ENCODE data around the gene COL9A2. TPM values are rescaled to one million over a fixed set of nuclear protein-coding genes. Genes with fewer than 3 reads are reported as not detected.

Gene COL9A2
- polyA plus RNA-seq, 2 of the 4 experiments (the other 2 are of a cell fraction), result 0.12 to 0.16 TPM

DNA sequence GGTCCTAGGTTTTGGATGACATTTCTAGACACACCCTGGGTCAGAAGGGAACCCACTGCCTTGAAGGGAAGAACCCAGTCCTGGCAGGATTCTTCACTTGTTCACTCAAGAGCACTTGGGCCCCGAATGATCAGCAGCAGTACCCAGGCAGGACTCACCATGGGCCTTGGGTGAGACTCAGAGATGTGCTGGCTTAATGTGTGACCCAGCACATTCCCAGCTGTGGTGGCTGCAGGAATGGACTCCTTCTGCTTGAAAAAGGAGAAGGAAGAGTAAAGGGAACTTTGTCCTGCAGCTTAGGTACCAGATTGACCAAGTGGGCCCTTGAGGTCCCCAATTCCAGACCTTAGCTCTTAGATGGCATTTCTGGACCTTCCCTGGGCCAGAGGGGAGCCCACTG is 44.1 kb upstream of the COL9A2 start:
- CTCF ChIA-PET, result interaction anchor here (1.6 kb wide), 1 partner anchor 23 kb away, joined by 4 read pairs; no protein-coding TSS in a partner anchor
- no peak for DNase-seq (ENCODE audit: low read depth in 1 of 2, low spot score in 1 of 2)
- Histone ChIP-seq H3K4me2 (no peak overlapping the region), H3K9me3 (peaks cover 20% of the 10 kb centered on the region; the same call in 2 of the 3 replicates), H3K27ac (no peak overlapping the region), H3K4me1 (no peaks in the 10 kb centered on the region), H3K4me3 (no peak overlapping the region)
- POLR2A ChIA-PET, result no interaction called here
- 0% methylated on average over 1 of the region's 1 CpG for WGBS (ENCODE audit: missing lambda C conversion rate)
- TF ChIP-seq RARB (CRISPR knock-in tag; IDR thresholded peaks at IDR 0.05) (no peak), POLR2A (IDR thresholded peaks at IDR 0.05; ENCODE audit: low read length) (no peak), RNF2 (IDR thresholded peaks at IDR 0.05; ENCODE audit: borderline replicate concordance, low read depth) (no peak), POLR2AphosphoS2 (conservative IDR thresholded peaks at IDR 0.05; ENCODE audit: low read length) (no peak), EP300 (IDR thresholded peaks at IDR 0.05) (no peak), JUNB (IDR thresholded peaks at IDR 0.05) (no peak), EHF (CRISPR knock-in tag; IDR thresholded peaks at IDR 0.05) (no peak), RAD21 (conservative IDR thresholded peaks at IDR 0.05 in 1 of 2, IDR thresholded peaks at IDR 0.05 in 1 of 2) (no peak), PHF8 (IDR thresholded peaks at IDR 0.05; ENCODE audit: borderline replicate concordance, low read depth) (no peak), CBX2 (IDR thresholded peaks at IDR 0.05; ENCODE audit: borderline replicate concordance, low read depth) (no peak), MYC (IDR thresholded peaks at IDR 0.05; ENCODE audit: borderline replicate concordance, low read length) (no peak), FOXS1 (CRISPR knock-in tag; IDR thresholded peaks at IDR 0.05) (no peak), KDM5A (IDR thresholded peaks at IDR 0.05) (no peak), NPAS2 (CRISPR knock-in tag; IDR thresholded peaks at IDR 0.05; ENCODE audit: borderline replicate concordance) (no peak), HOXB5 (CRISPR knock-in tag; IDR thresholded peaks at IDR 0.05) (no peak), RCOR1 (IDR thresholded peaks at IDR 0.05; ENCODE audit: low read depth, low read length) (no peak), ZSCAN20 (CRISPR knock-in tag; IDR thresholded peaks at IDR 0.05) (no peak)
- TF ChIP-seq, protein P1, sequence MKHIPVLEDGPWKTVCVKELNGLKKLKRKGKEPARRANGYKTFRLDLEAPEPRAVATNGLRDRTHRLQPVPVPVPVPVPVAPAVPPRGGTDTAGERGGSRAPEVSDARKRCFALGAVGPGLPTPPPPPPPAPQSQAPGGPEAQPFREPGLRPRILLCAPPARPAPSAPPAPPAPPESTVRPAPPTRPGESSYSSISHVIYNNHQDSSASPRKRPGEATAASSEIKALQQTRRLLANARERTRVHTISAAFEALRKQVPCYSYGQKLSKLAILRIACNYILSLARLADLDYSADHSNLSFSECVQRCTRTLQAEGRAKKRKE (CRISPR knock-in tag; IDR thresholded peaks at IDR 0.05; ENCODE audit: low read depth), result no peak
- ATAC-seq, result no peak
- FAIRE-seq, result no peak

DNA sequence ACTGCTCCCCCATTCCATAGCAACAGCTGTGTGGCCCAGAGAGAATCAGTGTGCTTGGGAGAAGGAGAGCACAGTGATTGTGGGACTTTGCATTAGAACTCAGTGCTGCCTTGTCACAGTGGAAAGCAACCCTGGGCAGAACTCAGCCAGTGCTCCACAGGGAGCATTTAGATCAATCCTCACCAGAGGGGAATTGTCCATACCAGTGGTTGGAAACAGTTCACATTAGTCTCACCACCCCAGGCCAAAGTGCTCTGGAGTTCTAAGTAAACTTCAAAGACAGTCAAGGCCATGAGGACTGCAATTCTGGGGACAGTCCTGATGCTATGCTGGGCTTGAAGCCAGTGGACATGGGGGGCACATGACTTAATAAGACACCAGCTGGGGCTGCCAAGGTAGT is 43.5 kb upstream of the COL9A2 start:
- DNase-seq (ENCODE audit: low read depth in 1 of 2, low spot score in 1 of 2) (no peak), ATAC-seq (no peak), FAIRE-seq (no peak)
- ChIA-PET CTCF (no interaction called here), POLR2A (no interaction called here)
- Histone ChIP-seq H3K4me1 (no peaks in the 10 kb centered on the region), H3K27ac (no peak overlapping the region), H3K4me2 (no peak overlapping the region), H3K9me3 (peaks cover 20% of the 10 kb centered on the region; the same call in 2 of the 3 replicates), H3K4me3 (no peak overlapping the region)
- TF ChIP-seq RARB (CRISPR knock-in tag; IDR thresholded peaks at IDR 0.05) (no peak), MAZ (IDR thresholded peaks at IDR 0.05; ENCODE audit: borderline replicate concordance, low read depth, low read length) (no peak), RCOR1 (IDR thresholded peaks at IDR 0.05; ENCODE audit: low read depth, low read length) (no peak), MYC (IDR thresholded peaks at IDR 0.05; ENCODE audit: borderline replicate concordance, low read length) (no peak), ZFP36 (IDR thresholded peaks at IDR 0.05; ENCODE audit: borderline replicate concordance, partially characterized antibody) (no peak), EP300 (IDR thresholded peaks at IDR 0.05) (no peak), RNF2 (IDR thresholded peaks at IDR 0.05; ENCODE audit: borderline replicate concordance, low read depth) (no peak), SREBF2 (IDR thresholded peaks at IDR 0.05) (no peak), HDAC2 (IDR thresholded peaks at IDR 0.05) (no peak), CHD2 (IDR thresholded peaks at IDR 0.05; ENCODE audit: low read length, partially characterized antibody) (no peak), NPAS2 (CRISPR knock-in tag; IDR thresholded peaks at IDR 0.05; ENCODE audit: borderline replicate concordance) (no peak), ESRRA (IDR thresholded peaks at IDR 0.05; ENCODE audit: borderline replicate concordance, low read length) (no peak), TFCP2L1 (CRISPR knock-in tag; IDR thresholded peaks at IDR 0.05) (no peak)
- TF ChIP-seq, protein P2, sequence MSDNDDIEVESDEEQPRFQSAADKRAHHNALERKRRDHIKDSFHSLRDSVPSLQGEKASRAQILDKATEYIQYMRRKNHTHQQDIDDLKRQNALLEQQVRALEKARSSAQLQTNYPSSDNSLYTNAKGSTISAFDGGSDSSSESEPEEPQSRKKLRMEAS (IDR thresholded peaks at IDR 0.05), result no peak
- TF ChIP-seq, protein P3, sequence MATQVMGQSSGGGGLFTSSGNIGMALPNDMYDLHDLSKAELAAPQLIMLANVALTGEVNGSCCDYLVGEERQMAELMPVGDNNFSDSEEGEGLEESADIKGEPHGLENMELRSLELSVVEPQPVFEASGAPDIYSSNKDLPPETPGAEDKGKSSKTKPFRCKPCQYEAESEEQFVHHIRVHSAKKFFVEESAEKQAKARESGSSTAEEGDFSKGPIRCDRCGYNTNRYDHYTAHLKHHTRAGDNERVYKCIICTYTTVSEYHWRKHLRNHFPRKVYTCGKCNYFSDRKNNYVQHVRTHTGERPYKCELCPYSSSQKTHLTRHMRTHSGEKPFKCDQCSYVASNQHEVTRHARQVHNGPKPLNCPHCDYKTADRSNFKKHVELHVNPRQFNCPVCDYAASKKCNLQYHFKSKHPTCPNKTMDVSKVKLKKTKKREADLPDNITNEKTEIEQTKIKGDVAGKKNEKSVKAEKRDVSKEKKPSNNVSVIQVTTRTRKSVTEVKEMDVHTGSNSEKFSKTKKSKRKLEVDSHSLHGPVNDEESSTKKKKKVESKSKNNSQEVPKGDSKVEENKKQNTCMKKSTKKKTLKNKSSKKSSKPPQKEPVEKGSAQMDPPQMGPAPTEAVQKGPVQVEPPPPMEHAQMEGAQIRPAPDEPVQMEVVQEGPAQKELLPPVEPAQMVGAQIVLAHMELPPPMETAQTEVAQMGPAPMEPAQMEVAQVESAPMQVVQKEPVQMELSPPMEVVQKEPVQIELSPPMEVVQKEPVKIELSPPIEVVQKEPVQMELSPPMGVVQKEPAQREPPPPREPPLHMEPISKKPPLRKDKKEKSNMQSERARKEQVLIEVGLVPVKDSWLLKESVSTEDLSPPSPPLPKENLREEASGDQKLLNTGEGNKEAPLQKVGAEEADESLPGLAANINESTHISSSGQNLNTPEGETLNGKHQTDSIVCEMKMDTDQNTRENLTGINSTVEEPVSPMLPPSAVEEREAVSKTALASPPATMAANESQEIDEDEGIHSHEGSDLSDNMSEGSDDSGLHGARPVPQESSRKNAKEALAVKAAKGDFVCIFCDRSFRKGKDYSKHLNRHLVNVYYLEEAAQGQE (IDR thresholded peaks at IDR 0.05), result no peak
- TF ChIP-seq, protein P4, sequence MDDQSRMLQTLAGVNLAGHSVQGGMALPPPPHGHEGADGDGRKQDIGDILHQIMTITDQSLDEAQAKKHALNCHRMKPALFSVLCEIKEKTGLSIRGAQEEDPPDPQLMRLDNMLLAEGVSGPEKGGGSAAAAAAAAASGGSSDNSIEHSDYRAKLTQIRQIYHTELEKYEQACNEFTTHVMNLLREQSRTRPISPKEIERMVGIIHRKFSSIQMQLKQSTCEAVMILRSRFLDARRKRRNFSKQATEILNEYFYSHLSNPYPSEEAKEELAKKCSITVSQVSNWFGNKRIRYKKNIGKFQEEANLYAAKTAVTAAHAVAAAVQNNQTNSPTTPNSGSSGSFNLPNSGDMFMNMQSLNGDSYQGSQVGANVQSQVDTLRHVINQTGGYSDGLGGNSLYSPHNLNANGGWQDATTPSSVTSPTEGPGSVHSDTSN (IDR thresholded peaks at IDR 0.05), result no peak
- TF ChIP-seq, protein P5, sequence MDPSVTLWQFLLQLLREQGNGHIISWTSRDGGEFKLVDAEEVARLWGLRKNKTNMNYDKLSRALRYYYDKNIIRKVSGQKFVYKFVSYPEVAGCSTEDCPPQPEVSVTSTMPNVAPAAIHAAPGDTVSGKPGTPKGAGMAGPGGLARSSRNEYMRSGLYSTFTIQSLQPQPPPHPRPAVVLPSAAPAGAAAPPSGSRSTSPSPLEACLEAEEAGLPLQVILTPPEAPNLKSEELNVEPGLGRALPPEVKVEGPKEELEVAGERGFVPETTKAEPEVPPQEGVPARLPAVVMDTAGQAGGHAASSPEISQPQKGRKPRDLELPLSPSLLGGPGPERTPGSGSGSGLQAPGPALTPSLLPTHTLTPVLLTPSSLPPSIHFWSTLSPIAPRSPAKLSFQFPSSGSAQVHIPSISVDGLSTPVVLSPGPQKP (IDR thresholded peaks at IDR 0.05; ENCODE audit: low read depth, low read length), result no peak
- TF ChIP-seq, protein P6, sequence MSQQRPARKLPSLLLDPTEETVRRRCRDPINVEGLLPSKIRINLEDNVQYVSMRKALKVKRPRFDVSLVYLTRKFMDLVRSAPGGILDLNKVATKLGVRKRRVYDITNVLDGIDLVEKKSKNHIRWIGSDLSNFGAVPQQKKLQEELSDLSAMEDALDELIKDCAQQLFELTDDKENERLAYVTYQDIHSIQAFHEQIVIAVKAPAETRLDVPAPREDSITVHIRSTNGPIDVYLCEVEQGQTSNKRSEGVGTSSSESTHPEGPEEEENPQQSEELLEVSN (IDR thresholded peaks at IDR 0.05; ENCODE audit: borderline replicate concordance, low read depth), result no peak

All from A549 (cell line).